RWPE2 (cell line): Measurements from ENCODE around the gene OR10G8.

Source experiments
- ATAC-seq: fragments of 200-7000 bp; cut with Tn5 transposase; 3 replicates; pipeline ENCODE4 v1.9.1; 2021; ENCODE audit warnings: low read depth
- DNase-seq: peaks from one replicate; pipeline ENCODE4 v3.0.0-alpha.2; 2020; ENCODE audit warnings: low spot score
- H3K27ac ChIP-seq: fragments of 450-650 bp; 2 replicates; pipeline ENCODE4 v1.5.1; 2017; ENCODE audit warnings: mild to moderate bottlenecking; ENCODE audit not compliant: poor library complexity, severe bottlenecking
- H3K27me3 ChIP-seq: fragments of 250-450 bp; sonication (Bioruptor Pico); 2 replicates; pipeline ENCODE4 v1.5.1; 2021; ENCODE audit warnings: mild to moderate bottlenecking, moderate library complexity; ENCODE audit not compliant: insufficient read depth, poor library complexity, severe bottlenecking
- H3K36me3 ChIP-seq: fragments of 250-450 bp; sonication (Bioruptor Pico); 2 replicates; pipeline ENCODE4 v1.5.1; 2020; ENCODE audit warnings: low read depth, mild to moderate bottlenecking, moderate library complexity
- H3K4me1 ChIP-seq: fragments of 250-450 bp; sonication (Bioruptor Pico); 2 replicates; pipeline ENCODE4 v1.5.1; 2021; ENCODE audit warnings: mild to moderate bottlenecking, moderate library complexity; ENCODE audit not compliant: insufficient read depth, poor library complexity, severe bottlenecking
- H3K4me3 ChIP-seq: fragments of 250-450 bp; sonication (Bioruptor Pico); 2 replicates; pipeline ENCODE4 v1.5.1; 2021; ENCODE audit warnings: mild to moderate bottlenecking, moderate library complexity; ENCODE audit not compliant: severe bottlenecking
- H3K9me3 ChIP-seq: fragments of 250-450 bp; sonication (Bioruptor Pico); 2 replicates; pipeline ENCODE4 v1.5.1; 2021; ENCODE audit warnings: mild to moderate bottlenecking, moderate library complexity; ENCODE audit not compliant: severe bottlenecking
- TF ChIP-seq, protein P1 (sequence below): fragments of 450-650 bp; IDR thresholded peaks from one replicate; pipeline ENCODE4 v1.5.1; 2017; ENCODE audit warnings: mild to moderate bottlenecking, moderate library complexity; ENCODE audit not compliant: poor library complexity, severe bottlenecking

OR10G8 gene

GRCh38 chr11:124071623-124071948 lies 45.0 kb downstream of the OR10G8 start:
- H3K27me3 ChIP-seq = no peaks in the 10 kb centered on the region
- H3K9me3 ChIP-seq = no peaks in the 10 kb centered on the region
- no peak overlapping the region for H3K4me3 ChIP-seq
- no peaks in the 10 kb centered on the region for H3K36me3 ChIP-seq
- no peak overlapping the region for H3K27ac ChIP-seq
- TF ChIP-seq, protein P1, sequence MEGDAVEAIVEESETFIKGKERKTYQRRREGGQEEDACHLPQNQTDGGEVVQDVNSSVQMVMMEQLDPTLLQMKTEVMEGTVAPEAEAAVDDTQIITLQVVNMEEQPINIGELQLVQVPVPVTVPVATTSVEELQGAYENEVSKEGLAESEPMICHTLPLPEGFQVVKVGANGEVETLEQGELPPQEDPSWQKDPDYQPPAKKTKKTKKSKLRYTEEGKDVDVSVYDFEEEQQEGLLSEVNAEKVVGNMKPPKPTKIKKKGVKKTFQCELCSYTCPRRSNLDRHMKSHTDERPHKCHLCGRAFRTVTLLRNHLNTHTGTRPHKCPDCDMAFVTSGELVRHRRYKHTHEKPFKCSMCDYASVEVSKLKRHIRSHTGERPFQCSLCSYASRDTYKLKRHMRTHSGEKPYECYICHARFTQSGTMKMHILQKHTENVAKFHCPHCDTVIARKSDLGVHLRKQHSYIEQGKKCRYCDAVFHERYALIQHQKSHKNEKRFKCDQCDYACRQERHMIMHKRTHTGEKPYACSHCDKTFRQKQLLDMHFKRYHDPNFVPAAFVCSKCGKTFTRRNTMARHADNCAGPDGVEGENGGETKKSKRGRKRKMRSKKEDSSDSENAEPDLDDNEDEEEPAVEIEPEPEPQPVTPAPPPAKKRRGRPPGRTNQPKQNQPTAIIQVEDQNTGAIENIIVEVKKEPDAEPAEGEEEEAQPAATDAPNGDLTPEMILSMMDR = peak; percentile 68
- DNase-seq (no peak), ATAC-seq (no peak)
- no peaks in the 10 kb centered on the region for H3K4me1 ChIP-seq

- no peak for ATAC-seq
- TF ChIP-seq, protein P1 = no peak
- Histone ChIP-seq H3K4me3 (no peak overlapping the region), H3K27ac (no peak overlapping the region), H3K9me3 (no peaks in the 10 kb centered on the region), H3K27me3 (no peaks in the 10 kb centered on the region), H3K36me3 (no peaks in the 10 kb centered on the region), H3K4me1 (no peaks in the 10 kb centered on the region)
- no peak for DNase-seq
These were observed 45.5 kb downstream of the OR10G8 start for GRCh38 chr11:124072147-124072546.

DNA sequence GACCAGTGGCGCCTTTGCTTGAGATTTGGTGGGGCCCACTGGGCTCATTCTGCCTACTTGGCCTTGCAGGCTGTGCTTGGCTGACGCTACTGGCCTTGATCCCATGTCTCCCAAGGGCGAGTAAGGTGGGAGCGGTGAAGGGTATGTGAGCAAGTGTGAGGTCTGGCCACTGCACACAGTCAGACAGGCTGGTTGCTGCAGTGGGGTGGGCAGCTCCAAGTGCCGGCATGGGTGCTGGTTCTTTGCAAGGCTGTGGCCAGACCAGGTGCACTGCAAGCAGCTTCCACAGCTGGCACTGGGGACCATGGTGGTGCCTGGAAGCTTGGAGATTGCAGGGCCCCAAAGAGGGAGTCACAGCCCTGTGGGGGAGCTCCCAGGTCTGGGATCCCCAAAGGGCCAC lies 48.0 kb downstream of the OR10G8 start:
- Histone ChIP-seq H3K4me1 (peaks cover 3% of the 10 kb centered on the region), H3K4me3 (no peak overlapping the region), H3K27ac (no peak overlapping the region), H3K9me3 (no peaks in the 10 kb centered on the region), H3K27me3 (no peaks in the 10 kb centered on the region), H3K36me3 (no peaks in the 10 kb centered on the region)
- ATAC-seq (no peak), DNase-seq (no peak)
- TF ChIP-seq, protein P1 = no peak

DNA sequence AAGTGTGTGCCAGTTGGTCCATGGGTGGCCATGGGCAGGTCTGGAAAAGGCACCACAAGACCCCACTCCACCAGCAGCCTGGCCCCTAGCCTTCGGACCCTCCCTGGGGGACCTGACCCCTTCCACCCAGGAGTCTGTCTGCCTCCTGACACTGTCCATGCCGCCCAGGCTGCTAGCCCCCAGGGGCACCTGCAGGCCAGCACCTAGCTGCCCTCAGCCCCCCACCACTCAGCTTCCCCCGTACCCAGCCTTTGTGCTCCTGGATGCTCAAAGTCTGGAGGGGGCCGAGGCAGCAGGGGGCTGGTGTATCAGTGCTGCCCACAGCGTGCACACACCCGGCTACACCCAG lies 48.9 kb downstream of the OR10G8 start:
- Histone ChIP-seq H3K27ac (no peak overlapping the region), H3K36me3 (no peaks in the 10 kb centered on the region), H3K4me1 (peaks cover 10% of the 10 kb centered on the region), H3K4me3 (no peak overlapping the region), H3K9me3 (no peaks in the 10 kb centered on the region), H3K27me3 (no peaks in the 10 kb centered on the region)
- DNase-seq (no peak), ATAC-seq (no peak)
- TF ChIP-seq, protein P1 = no peak

DNA sequence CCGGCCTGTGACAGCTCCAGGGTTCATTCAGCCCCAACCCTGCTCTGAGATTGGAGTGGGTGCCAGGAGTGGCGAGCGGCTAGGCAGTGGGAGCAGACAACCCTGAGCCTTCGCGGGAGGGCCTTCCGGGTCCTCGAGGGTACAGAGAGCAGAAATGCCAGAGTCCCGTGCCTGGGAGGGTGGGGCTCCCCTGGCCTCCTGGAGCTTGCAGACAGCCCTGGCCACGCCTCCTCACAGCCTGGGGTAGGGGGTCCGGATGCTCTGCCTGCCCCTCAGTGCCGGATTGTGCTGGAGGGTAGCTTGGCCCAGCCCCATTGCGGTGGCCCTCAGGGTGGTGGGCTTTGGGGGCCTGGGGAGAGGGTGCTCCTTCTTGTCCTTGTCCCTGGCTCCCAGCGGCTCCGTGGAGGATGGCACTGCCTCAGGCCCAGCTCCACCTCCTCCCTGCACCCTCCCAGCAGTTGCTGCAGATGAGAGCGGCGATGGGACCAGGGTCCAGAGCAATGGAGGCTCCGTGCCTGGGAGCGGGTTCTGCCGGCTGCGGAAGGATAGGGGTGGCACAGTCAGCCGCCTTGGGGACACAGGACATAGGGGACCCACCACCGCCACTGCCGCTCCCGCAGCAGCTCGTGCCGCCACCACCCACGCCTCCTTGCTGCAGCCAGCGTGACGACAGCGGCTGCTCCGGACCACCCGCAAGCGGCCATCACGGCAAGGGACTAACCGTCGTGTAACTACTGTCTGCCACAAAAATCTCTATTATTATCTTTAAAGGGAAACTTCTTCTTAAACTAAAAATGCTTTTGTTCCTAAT lies 49.4 kb downstream of the OR10G8 start:
- H3K27me3 ChIP-seq = no peaks in the 10 kb centered on the region
- ATAC-seq (no peak), DNase-seq (no peak)
- no peak overlapping the region for H3K4me3 ChIP-seq
- no peaks in the 10 kb centered on the region for H3K9me3 ChIP-seq
- TF ChIP-seq, protein P1 = no peak
- H3K4me1 ChIP-seq = peaks cover 14% of the 10 kb centered on the region
- no peaks in the 10 kb centered on the region for H3K36me3 ChIP-seq
- H3K27ac ChIP-seq = no peak overlapping the region
